A673 (cell line): ENCODE results near the gene AMOTL1.

Experiments
- EZH2 ChIP-seq: fragments of 200-600 bp; sonication (generic); IDR thresholded peaks from 2 replicates; pipeline ENCODE4 v1.6.1; 2017; ENCODE audit warnings: borderline replicate concordance, low read depth, mild to moderate bottlenecking, mixed read lengths, antibody characterized with exemption, low read length; ENCODE audit not compliant: poor library complexity, severe bottlenecking
- TF ChIP-seq, protein P1 (sequence below): fragments of 300-800, 200-600 bp; sonication (generic); conservative IDR thresholded peaks from 2 replicates; pipeline ENCODE4 v1.5.1; 2017; ENCODE audit warnings: low read depth, mild to moderate bottlenecking, antibody characterized with exemption, low read length, moderate library complexity, mixed read lengths

DNA sequence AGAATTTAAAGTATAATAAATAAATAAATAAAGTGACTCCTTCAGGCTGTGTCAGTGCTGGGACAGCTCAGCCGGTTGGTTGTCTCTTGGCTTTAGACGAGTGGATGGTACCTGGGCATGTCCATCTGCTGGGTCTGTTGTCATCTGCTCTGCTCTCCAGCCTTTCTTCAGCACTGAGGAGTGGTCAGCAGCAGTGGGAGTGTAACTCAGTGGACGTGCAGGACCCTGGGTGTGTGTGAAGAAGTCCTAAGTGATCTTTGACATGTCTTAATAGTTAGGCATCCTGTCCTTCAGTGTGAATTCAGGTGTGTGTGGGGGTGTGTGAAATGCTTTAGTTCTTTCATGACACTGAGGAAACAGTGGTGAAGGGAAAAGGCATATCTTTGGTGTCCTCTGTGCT is 24.3 kb downstream of the AMOTL1 start:
- TF ChIP-seq, protein P1, sequence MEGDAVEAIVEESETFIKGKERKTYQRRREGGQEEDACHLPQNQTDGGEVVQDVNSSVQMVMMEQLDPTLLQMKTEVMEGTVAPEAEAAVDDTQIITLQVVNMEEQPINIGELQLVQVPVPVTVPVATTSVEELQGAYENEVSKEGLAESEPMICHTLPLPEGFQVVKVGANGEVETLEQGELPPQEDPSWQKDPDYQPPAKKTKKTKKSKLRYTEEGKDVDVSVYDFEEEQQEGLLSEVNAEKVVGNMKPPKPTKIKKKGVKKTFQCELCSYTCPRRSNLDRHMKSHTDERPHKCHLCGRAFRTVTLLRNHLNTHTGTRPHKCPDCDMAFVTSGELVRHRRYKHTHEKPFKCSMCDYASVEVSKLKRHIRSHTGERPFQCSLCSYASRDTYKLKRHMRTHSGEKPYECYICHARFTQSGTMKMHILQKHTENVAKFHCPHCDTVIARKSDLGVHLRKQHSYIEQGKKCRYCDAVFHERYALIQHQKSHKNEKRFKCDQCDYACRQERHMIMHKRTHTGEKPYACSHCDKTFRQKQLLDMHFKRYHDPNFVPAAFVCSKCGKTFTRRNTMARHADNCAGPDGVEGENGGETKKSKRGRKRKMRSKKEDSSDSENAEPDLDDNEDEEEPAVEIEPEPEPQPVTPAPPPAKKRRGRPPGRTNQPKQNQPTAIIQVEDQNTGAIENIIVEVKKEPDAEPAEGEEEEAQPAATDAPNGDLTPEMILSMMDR: no peak
- TF ChIP-seq EZH2: no peak
